A549 treated with CORT108297 at 1 μM for 4 hours (cell line): ENCODE data around the gene VRK1. TPM values are rescaled to one million over a fixed set of nuclear protein-coding genes. Genes with fewer than 3 reads are reported as not detected.

Source experiments
- total RNA-seq: library from RNA; stranded (reverse); fragments of 200-300 nt; extraction: Qiagen RNA extraction; gene quantifications from 5 replicates; pipeline ENCODE4 v1.2.3, GENCODE V29; 2022

Gene VRK1
- total RNA-seq, result 21.4 to 41.4 TPM (median 23.5 TPM) in 5 replicates

GRCh38 chr14:96796851-96797581, at the start of gene VRK1:
Gene VRK1 (plus strand): TSS chr14:96797382. CDS start chr14:96833472, 36,090 bp downstream.

